Fibroblast of skin of scalp (primary cell): Measurements from ENCODE around the gene ALDH16A1.
A peak's percentile ranks its signal among the peaks of the same experiment; 100 is the strongest.
"Not testable (repeated sequence)": the region's sequence is repeated elsewhere in the genome, so short reads cannot be mapped to it uniquely, and the experiment has no call there.

ENCODE experiments used
- DNase-seq: peaks from one replicate; pipeline ENCODE4 v3.0.0-alpha.2; 2013

The ALDH16A1 gene

GRCh38 chr19:49465371-49465770 lies 12.3 kb downstream of the ALDH16A1 start:
- DNase-seq: no peak

DNA sequence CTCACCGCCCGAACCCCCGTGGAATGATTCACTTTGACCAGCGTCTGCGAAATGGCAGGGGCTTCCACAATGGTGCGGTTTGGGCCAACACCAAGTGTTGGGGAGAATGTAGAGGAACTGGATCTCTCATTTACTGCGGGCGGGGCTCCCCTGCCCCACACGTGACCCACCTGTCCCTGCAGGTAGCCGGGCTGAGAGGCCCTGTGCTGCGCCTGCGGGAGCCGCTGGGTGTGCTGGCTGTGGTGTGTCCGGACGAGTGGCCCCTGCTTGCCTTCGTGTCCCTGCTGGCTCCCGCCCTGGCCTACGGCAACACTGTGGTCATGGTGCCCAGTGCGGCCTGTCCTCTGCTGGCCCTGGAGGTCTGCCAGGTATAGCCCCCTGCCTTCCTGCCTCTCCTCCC lies 15.2 kb downstream of the ALDH16A1 start:
- DNase-seq: no peak

DNA sequence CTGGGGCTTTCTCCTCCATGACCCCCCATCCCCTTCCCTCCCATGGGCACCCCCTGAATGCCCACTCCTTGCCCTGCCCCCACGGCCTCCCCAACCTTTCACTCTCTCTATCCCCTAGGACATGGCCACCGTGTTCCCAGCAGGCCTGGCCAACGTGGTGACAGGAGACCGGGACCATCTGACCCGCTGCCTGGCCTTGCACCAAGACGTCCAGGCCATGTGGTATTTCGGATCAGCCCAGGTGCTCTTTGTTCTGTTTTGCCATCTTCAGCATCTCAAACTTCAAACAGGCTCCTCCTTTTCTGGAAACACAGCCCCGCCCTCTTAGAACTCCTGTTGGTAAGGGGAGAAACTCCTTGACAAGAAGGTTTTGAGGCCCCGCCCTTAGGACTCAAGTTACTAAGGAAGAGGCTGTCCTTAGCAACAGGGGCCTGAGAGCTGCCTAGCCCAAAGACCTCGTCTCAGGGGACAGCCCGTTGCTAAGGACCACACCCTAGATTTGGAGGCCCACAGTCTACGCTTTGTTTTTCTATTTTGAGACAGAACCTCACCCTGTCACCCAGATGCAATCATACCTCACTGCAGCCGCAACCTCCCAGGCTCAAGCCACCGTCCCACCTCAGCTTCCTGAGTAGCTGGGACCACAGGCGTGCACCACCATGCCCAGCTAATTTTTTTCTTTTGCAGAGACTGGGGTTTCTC lies 15.9 kb downstream of the ALDH16A1 start:
- DNase-seq: peak; percentile 85

DNA sequence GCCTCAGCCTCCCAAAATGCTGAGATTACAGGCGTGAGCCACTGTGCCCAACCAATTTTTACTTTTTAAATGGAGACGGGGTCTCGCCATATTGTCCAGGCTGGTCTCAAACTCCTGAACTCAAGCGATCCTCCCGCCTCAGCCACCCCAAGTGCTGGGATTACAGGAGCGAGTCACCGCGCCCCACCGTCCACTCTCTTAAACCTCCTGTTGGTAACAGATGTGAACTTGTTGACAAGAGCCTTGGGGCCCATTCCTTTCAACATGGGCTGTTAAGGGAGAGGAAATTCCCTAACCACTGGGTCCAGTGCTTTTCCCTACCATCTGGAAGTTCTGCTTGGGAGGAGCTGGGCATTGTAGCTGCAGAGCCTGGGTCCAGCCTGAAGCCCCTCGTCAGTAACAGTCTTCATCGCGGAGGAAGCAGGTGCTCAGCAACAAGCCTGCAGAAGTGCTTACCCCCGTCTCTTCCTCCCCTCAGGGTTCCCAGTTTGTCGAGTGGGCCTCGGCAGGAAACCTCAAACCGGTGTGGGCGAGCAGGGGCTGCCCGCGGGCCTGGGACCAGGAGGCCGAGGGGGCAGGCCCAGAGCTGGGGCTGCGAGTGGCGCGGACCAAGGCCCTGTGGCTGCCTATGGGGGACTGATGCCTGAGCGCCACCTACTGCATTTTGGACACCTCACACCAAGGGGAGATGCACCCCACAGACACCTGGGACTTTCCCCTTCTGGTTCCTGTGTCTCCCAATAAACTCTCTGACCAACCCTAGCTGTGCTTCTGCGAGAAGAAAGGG lies 17.0 kb downstream of the ALDH16A1 start:
- no peak for DNase-seq

- DNase-seq: no peak
Observed at GRCh38 chr19:49470615-49470978, 17.6 kb downstream of the ALDH16A1 start.

- DNase-seq: no peak
Observed at GRCh38 chr19:49472936-49473335, 19.9 kb downstream of the ALDH16A1 start.

DNA sequence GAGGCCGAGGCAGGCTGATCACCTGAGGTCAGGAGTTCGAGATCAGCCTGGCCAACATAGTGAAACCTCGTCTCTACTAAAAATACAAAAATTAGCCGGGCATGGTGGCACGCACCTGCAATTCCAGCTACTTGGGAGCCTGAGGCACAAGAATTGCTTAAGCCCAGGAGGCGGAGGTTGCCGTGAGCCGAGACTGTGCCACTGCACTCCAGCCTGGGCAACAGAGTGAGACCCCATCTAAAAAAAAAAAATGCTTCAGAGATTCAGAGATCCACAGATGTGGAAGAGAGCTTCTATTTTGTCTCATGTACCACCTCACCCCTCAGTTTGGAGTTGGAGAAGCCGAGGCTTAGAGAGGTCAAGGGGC lies 20.5 kb downstream of the ALDH16A1 start:
- not testable (repeated sequence) for DNase-seq

- peak; percentile 87 for DNase-seq
Observed at GRCh38 chr19:49473868-49474541, 21.0 kb downstream of the ALDH16A1 start, which contains the start of gene FLT3LG. Gene FLT3LG, plus strand, starts transcription at chr19:49474215. Its CDS starts 425 bp downstream, at chr19:49474640.

DNA sequence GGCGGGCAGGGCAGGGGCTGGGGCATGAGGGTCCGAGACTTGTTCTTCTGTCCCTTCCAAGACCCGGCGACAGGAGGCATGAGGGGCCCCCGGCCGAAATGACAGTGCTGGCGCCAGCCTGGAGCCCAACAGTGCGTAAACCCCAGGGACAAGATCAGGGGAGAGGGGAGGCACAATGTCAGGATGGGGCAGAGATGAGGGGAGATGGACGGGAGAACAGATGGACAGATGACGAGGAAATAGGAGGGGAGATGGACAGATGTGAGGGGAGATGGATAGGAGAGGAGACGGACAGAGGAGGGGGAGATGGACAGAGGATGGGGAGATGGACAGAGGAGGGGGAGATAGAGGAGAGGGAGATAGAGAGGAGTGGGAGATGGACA lies 21.5 kb downstream of the ALDH16A1 start:
- no peak for DNase-seq

- DNase-seq: no peak
Observed at GRCh38 chr19:49475191-49475917, 22.3 kb downstream of the ALDH16A1 start.

DNA sequence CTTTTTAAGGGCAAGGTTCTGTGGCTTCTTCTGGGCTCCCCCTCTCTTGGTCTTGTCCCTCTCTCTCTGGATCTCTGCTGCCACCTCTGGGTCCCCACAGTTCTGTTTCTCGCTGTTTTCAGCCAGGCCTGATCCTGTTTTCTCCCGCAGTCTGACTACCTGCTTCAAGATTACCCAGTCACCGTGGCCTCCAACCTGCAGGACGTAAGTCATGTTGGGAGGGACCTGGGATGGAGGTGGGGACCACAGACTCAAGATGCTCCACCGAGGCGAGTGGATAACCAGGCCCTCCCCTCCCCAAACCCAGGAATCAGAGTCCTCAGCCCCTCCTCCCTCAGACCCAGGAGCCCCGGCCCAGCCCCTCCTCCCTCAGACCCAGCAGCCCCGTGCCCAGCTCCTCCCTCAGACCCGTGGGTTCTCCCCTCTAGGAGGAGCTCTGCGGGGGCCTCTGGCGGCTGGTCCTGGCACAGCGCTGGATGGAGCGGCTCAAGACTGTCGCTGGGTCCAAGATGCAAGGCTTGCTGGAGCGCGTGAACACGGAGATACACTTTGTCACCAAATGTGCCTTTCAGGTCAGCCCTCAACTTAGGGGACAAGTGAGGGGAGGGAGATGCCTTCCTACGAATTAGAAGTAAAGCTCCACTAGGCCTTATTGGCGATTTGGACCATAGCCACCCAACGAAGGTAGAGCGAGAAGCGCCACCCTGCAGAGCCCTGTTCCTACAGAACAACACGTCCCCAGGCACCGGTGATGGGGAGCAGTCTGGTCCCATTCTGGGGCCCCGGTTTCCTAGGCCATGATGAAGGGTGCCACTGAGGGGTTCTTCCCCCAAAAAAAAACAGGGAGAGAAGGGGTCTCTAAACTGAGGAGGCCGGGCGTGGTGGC lies 23.2 kb downstream of the ALDH16A1 start:
- DNase-seq: peak; percentile 57

GRCh38 chr19:49479975-49480628 lies 27.1 kb downstream of the ALDH16A1 start:
- no peak for DNase-seq

DNA sequence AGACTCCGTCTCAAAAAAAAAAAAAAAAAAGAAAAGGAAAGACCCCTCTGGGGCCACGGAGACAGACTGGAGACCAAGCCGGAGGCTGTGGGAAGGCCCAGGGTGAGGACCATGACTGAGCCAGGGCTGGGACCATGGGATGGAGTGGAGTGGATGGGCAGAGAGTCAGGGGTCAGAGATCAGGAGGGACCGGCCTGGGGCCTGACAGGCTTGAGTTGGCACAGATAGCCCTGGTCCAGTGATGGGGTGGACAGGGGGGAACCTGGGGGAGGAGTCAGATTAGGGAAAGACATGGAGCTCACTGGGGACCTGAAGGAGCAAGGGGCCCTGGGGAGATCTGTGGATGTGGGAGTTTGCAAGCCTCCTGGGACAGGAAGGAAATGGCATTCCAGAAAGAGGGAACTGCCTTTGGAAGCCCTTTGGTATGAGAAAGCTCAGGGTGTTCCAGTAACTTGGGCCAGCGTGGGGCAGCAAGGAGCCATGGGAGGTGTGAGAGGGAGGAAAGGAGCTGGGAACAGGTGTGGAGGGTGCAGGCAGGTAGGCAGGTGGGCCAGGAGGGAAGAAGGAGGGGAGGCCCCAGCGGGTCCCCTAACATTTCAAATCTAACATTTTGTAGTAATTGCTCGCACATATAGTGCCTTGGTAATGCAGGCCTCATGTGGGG lies 28.1 kb downstream of the ALDH16A1 start:
- DNase-seq: no peak

DNA sequence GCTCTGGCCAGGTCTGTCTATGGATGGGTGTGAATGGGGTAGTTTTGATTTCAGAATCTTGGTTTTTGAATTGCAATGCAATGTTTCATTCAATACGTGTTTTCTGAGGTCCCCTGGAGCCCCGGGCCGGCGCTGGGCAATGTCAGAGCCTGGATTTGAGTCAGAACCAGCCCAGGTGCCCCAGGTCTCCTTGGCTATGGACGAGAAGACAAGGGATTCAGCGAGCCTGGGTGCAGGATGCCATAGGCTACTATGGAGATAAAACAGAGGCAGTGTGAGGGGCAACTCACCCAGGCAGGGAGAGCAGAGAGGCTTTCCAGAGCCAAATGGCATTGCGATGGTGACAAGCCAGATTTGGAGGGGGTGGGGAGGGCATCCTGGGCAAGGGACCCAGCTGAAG lies 33.2 kb downstream of the ALDH16A1 start:
- DNase-seq: no peak

- no peak for DNase-seq
Observed at GRCh38 chr19:49486710-49487276, 33.8 kb downstream of the ALDH16A1 start.

DNA sequence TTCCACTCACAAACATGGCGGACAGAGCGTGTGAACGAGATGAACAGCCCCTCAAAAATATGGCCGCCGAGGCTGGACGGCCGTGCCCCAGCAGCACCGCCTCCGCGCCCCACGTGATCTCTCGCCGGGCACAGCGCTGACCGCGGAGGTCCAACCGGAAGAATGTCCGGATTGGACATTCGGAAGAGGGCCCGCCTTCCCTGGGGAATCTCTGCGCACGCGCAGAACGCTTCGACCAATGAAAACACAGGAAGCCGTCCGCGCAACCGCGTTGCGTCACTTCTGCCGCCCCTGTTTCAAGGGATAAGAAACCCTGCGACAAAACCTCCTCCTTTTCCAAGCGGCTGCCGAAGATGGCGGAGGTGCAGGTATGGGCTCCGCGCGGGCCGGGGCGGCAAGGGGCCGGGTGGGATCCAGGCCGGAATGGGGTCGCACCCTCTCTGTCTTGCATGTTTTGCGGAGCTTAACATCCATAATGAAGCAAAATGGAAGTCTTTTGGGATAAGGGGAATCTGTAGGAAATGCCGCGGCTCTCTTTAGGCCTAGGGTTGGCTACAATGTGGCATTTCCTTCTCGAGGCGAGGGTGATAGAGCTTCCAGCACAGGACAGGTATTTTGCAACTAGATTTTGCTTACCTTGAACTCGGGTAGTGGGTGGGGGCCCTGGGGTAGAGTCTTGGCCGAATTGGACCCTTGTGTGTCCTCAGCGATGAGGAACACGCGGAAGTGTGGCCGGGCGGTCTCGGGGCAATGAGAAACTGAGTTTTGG lies 34.4 kb downstream of the ALDH16A1 start, which contains the start of gene RPL13A:
Gene RPL13A (plus strand): TSS at position 332 of the 769 bp plus-strand sequence. CDS start 22 bp downstream, at position 354.
- peak; percentile 99 for DNase-seq

DNA sequence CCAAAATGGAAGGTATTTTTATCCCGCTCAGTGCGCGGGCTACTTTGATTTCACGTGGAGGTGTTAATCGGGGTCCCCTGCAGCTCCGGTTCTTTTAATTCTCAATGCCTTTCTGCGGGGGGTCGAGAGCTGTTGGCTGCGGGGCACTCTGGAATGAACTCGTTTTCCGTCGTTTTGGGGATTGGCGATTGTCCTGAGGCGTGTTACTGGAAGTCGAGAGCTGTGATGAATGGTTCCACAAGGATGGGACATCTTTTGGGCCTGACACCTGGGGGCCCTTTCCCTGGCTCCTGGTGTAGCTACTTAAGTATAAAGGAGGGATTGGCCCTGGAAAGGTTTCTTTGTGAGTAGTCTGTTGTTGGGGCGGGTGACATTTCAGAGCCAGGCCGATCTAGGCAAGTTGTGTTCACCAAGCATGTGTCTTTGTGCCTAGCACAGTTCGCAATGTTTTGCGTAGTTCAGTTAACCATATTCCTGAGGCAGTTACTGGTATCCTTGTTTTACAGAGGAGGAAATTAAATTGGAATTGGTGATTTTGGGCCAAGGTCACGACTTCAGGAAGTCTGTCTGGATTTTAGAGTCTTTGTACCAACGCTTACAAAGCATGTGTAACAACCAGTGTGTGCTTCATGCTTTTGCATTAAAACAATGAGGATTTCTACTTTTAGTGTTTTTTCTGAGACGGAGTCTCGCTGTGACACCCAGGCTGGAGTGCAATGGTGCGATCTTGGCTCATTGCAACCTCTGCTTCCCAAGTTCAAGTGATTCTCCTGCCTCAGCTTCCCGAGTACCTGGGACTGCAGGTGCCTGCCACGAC lies 35.2 kb downstream of the ALDH16A1 start:
- DNase-seq: no peak

- no peak for DNase-seq
Observed at GRCh38 chr19:49488863-49489537, 36.0 kb downstream of the ALDH16A1 start.
